ENCODE results near the gene EHD3.

Gene EHD3

DNA sequence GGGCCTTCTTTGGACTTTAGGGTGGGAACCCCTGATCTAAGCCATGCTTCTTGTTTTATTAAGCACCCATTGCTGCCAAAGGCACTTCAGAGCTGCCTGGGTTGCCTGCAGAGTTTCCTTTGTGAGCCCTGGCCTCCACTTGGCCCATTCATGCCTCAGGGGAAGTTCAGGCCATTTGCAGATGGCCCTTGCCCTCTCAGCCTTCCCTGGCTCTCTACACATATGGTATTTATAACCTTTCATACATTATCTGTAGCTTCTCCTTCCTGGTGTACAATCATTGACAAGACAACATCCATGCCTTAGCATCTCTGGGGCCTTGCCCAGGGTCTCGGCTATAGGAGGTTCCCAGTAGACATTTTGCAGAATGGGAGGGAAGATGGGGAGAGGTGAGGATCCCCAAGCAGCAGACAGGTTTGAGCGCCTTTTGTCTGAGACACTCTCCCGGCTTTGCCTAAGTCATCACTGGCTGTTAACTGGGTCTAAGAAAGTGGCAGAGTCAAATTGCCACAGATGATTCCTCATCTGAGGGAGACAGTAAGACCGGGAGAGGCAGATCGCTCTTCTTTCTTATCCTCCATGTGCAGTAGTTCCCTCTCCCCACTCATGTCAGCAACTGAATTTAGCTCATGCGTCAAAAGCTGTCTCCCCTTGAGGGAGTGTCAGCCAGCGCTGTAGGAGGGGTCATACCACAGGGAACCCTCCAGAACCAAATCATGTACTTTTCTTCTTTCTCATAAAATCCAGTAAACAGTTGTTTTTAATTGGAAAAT lies 2.7 kb downstream of the EHD3 start:
- no peak for DNase-seq (ENCODE audit: low read depth, low spot score)
- ChIA-PET CTCF (interaction anchor here (0.7 to 6.6 kb wide), 4 partner anchors 22 to 670 kb away, joined by 3 to 72 read pairs (median 4); no protein-coding TSS in a partner anchor), POLR2A (no interaction called here)
- no peak overlapping the region for H3K4me3 ChIP-seq (ENCODE audit: low read depth, low read length)
- TF ChIP-seq, protein P1, sequence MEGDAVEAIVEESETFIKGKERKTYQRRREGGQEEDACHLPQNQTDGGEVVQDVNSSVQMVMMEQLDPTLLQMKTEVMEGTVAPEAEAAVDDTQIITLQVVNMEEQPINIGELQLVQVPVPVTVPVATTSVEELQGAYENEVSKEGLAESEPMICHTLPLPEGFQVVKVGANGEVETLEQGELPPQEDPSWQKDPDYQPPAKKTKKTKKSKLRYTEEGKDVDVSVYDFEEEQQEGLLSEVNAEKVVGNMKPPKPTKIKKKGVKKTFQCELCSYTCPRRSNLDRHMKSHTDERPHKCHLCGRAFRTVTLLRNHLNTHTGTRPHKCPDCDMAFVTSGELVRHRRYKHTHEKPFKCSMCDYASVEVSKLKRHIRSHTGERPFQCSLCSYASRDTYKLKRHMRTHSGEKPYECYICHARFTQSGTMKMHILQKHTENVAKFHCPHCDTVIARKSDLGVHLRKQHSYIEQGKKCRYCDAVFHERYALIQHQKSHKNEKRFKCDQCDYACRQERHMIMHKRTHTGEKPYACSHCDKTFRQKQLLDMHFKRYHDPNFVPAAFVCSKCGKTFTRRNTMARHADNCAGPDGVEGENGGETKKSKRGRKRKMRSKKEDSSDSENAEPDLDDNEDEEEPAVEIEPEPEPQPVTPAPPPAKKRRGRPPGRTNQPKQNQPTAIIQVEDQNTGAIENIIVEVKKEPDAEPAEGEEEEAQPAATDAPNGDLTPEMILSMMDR (IDR thresholded peaks at IDR 0.05; ENCODE audit: insufficient read depth, low read length, missing control alignments) = no peak

DNA sequence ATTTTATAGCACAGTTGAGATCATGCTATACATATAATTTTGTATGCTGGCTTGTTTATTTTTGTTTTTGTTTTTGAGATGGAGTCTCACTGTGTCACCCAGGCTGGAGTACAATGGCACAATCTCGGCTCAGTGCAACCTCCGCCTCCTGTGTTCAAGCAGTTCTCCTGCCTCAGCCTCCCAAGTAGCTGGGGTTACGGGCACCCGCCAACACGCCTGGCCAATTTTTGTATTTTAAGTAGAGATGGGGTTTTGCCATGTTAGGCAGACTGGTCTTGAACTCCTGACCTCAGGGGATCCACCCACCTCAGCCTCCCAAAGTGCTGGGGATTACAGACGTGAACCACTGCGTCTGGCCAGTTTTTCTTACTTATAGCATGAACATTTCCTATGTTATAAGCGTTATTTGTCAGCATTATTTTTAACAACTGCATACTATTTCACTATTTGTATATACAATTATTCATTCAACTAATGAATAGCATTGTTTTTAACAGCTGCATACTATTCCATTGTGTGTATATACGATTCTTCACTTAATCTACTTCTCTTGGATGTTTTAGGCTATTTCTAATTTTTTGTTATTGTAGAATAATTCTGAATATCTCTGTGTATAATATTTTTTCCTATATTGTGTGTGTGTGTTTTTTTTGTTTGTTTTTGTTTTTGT lies 3.5 kb downstream of the EHD3 start:
- TF ChIP-seq, protein P1 (IDR thresholded peaks at IDR 0.05; ENCODE audit: insufficient read depth, low read length, missing control alignments) = no peak
- ChIA-PET POLR2A (no interaction called here), CTCF (interaction anchor here (1.6 to 6.6 kb wide), 2 partner anchors 21 to 97 kb away, joined by 3 to 72 read pairs; no protein-coding TSS in a partner anchor)
- no peak overlapping the region for H3K4me3 ChIP-seq (ENCODE audit: low read depth, low read length)
- DNase-seq (ENCODE audit: low read depth, low spot score) = no peak

- H3K4me3 ChIP-seq (ENCODE audit: low read depth, low read length) = no peak overlapping the region
- TF ChIP-seq, protein P1 (IDR thresholded peaks at IDR 0.05; ENCODE audit: insufficient read depth, low read length, missing control alignments) = no peak
- ChIA-PET POLR2A (no interaction called here), CTCF (interaction anchor here (0.9 to 1.6 kb wide), 3 partner anchors 20 to 96 kb away, joined by 3 to 5 read pairs (median 3); no protein-coding TSS in a partner anchor)
- no peak for DNase-seq (ENCODE audit: low read depth, low spot score)
Measured at GRCh38 chr2:31238126-31238905, 4.4 kb downstream of the EHD3 start.

GRCh38 chr2:31238906-31239592 lies 5.1 kb downstream of the EHD3 start:
- H3K4me3 ChIP-seq (ENCODE audit: low read depth, low read length) = no peak overlapping the region
- TF ChIP-seq, protein P1 (IDR thresholded peaks at IDR 0.05; ENCODE audit: insufficient read depth, low read length, missing control alignments) = no peak
- no peak for DNase-seq (ENCODE audit: low read depth, low spot score)
- ChIA-PET CTCF (interaction anchor here (0.9 to 1.3 kb wide), 4 partner anchors 94 to 526 kb away, joined by 3 to 5 read pairs (median 4); no protein-coding TSS in a partner anchor), POLR2A (no interaction called here)

- POLR2A ChIA-PET = no interaction called here
- TF ChIP-seq, protein P1 (IDR thresholded peaks at IDR 0.05; ENCODE audit: insufficient read depth, low read length, missing control alignments) = no peak
- DNase-seq (ENCODE audit: low read depth, low spot score) = no peak
- CTCF ChIA-PET = interaction anchor here (1.0 to 1.3 kb wide), 3 partner anchors 94 to 527 kb away, joined by 3 to 5 read pairs (median 4); no protein-coding TSS in a partner anchor
- no peak overlapping the region for H3K4me3 ChIP-seq (ENCODE audit: low read depth, low read length)
Measured at GRCh38 chr2:31239593-31240177, 5.7 kb downstream of the EHD3 start.
